Measurements from ENCODE around the gene TFAM. TPM values are rescaled to one million over a fixed set of nuclear protein-coding genes. Genes with fewer than 3 reads are reported as not detected.

TFAM gene
- total and polyA plus RNA-seq, 2 donors (not counting 1 experiment from before 2014, with no cell fraction given) = 8.2 to 38.4 TPM

- Mint-ChIP-seq H3K27me3 (no peaks in the 10 kb centered on the region), H3K9me3 (ENCODE audit: insufficient read depth) (no peaks in the 10 kb centered on the region), H3K4me1 (peaks cover 52% of the 10 kb centered on the region), H3K27ac (peak overlapping the region; percentile 38), H3K4me3 (peak overlapping the region; percentile 27)
- peak overlapping the region; percentile 46 for H3K4me2 ChIP-seq (replicated peaks; ENCODE audit: low read depth, low read length, poor library complexity, severe bottlenecking)
- no peaks in the 10 kb centered on the region for H3K36me3 ChIP-seq (replicated peaks in 1 of 2; ENCODE audit: control extremely low read depth in 1 of 2, control insufficient read depth in 1 of 2, extremely low read depth in 1 of 2, insufficient read depth in 2 of 2, low read length in 1 of 2)
- no peaks in the 10 kb centered on the region for H3K27me3 ChIP-seq (replicated peaks in 1 of 4; ENCODE audit: control extremely low read depth in 1 of 4, control insufficient read depth in 3 of 4, insufficient read depth in 4 of 4, low read length in 3 of 4)
- peaks cover 76% of the 10 kb centered on the region for H3K79me2 ChIP-seq (ENCODE audit: control insufficient read depth, insufficient read depth, low read length)
- intact Hi-C loops (cut with micrococcal nuclease) = no loop called here
- H3K9ac ChIP-seq (ENCODE audit: low read length) = no peak overlapping the region
- WGBS (ENCODE audit: insufficient coverage) = 100% methylated on average over 1 of the region's 2 CpGs
- no peaks in the 10 kb centered on the region for H3K9me3 ChIP-seq (ENCODE audit: control extremely low read depth in 1 of 3, control insufficient read depth in 2 of 3, insufficient read depth in 1 of 3, low read length in 2 of 3)
- ChIA-PET POLR2A (no interaction called here), CTCF (interaction anchor here (1.3 to 1.5 kb wide), 2 partner anchors 36 to 171 kb away, joined by 3 to 4 read pairs; no protein-coding TSS in a partner anchor)
- H3K27ac ChIP-seq (ENCODE audit: low read length in 2 of 2) = peak overlapping the region in 1 of 2 donors; percentile 68
- TF ChIP-seq CTCF (IDR thresholded peaks at IDR 0.05) (no peak), EZH2 (IDR thresholded peaks at IDR 0.05; ENCODE audit: borderline replicate concordance, insufficient read depth, low read depth, low read length, poor library complexity, severe bottlenecking) (no peak)
- H3K4me1 ChIP-seq (ENCODE audit: control insufficient read depth in 2 of 2, insufficient read depth in 2 of 2, low read length in 2 of 2) = peaks cover 6 to 42% of the 10 kb centered on the region in 2 donors
- H4K20me1 ChIP-seq (ENCODE audit: control insufficient read depth, insufficient read depth, low read length, poor library complexity, severe bottlenecking) = peaks cover 30% of the 10 kb centered on the region
- DNase-seq (no peak), ATAC-seq (ENCODE audit: low read depth) (no peak)
- H2AFZ ChIP-seq (ENCODE audit: insufficient read depth, low read depth, low read length, poor library complexity, severe bottlenecking) = no peak overlapping the region
- H3K4me3 ChIP-seq (ENCODE audit: control extremely low read depth in 1 of 5, extremely low read depth in 1 of 5, insufficient read depth in 1 of 5, low read depth in 2 of 5, low read length in 4 of 5) = no peak overlapping the region
Observed at GRCh38 chr10:58348571-58349033, 36.6 kb upstream of the TFAM start.

- Histone ChIP-seq H3K27ac (ENCODE audit: low read length in 2 of 2) (peak overlapping the region in 1 of 2 donors; percentile 71), H3K4me2 (replicated peaks; ENCODE audit: low read depth, low read length, poor library complexity, severe bottlenecking) (no peak overlapping the region), H3K27me3 (replicated peaks in 1 of 4; ENCODE audit: control extremely low read depth in 1 of 4, control insufficient read depth in 3 of 4, insufficient read depth in 4 of 4, low read length in 3 of 4) (no peaks in the 10 kb centered on the region), H3K4me1 (ENCODE audit: control insufficient read depth in 2 of 2, insufficient read depth in 2 of 2, low read length in 2 of 2) (peaks cover 6 to 44% of the 10 kb centered on the region in 2 donors), H2AFZ (ENCODE audit: insufficient read depth, low read depth, low read length, poor library complexity, severe bottlenecking) (no peak overlapping the region), H3K9ac (ENCODE audit: low read length) (no peak overlapping the region), H3K9me3 (ENCODE audit: control extremely low read depth in 1 of 3, control insufficient read depth in 2 of 3, insufficient read depth in 1 of 3, low read length in 2 of 3) (no peaks in the 10 kb centered on the region), H3K36me3 (replicated peaks in 1 of 2; ENCODE audit: control extremely low read depth in 1 of 2, control insufficient read depth in 1 of 2, extremely low read depth in 1 of 2, insufficient read depth in 2 of 2, low read length in 1 of 2) (no peaks in the 10 kb centered on the region), H4K20me1 (ENCODE audit: control insufficient read depth, insufficient read depth, low read length, poor library complexity, severe bottlenecking) (peaks cover 32% of the 10 kb centered on the region), H3K4me3 (ENCODE audit: control extremely low read depth in 1 of 5, extremely low read depth in 1 of 5, insufficient read depth in 1 of 5, low read depth in 2 of 5, low read length in 4 of 5) (no peak overlapping the region), H3K79me2 (ENCODE audit: control insufficient read depth, insufficient read depth, low read length) (peaks cover 73% of the 10 kb centered on the region)
- POLR2A ChIA-PET = no interaction called here
- ATAC-seq (ENCODE audit: low read depth) = no peak
- CTCF ChIA-PET = interaction anchor here (1.2 kb wide), 1 partner anchor 50 kb away, joined by 3 read pairs; no protein-coding TSS in a partner anchor
- Mint-ChIP-seq H3K27ac (peak overlapping the region; percentile 39), H3K9me3 (ENCODE audit: insufficient read depth) (no peaks in the 10 kb centered on the region), H3K27me3 (no peaks in the 10 kb centered on the region), H3K4me3 (peak overlapping the region; percentile 38), H3K4me1 (peaks cover 51% of the 10 kb centered on the region)
- WGBS (ENCODE audit: insufficient coverage) = 100% methylated on average over 1 of the region's 2 CpGs
- TF ChIP-seq EZH2 (IDR thresholded peaks at IDR 0.05; ENCODE audit: borderline replicate concordance, insufficient read depth, low read depth, low read length, poor library complexity, severe bottlenecking) (no peak), CTCF (IDR thresholded peaks at IDR 0.05) (no peak)
- intact Hi-C loops (cut with micrococcal nuclease) = no loop called here
- no peak for DNase-seq
Observed at GRCh38 chr10:58350023-58350422, 35.2 kb upstream of the TFAM start.

Data from B cell (primary cell).